SU-DHL-6 (cell line): ENCODE measurements around the gene PFDN1.

Source experiments
- H2AFZ ChIP-seq: fragments of 200-600 bp; sonication (generic); 2 replicates; pipeline ENCODE4 v1.6.1; 2014; ENCODE audit warnings: low read depth, mild to moderate bottlenecking, moderate library complexity, mixed read lengths, antibody characterized with exemption, low read length; ENCODE audit not compliant: severe bottlenecking
- H3F3A ChIP-seq: fragments of 200-600 bp; shearing (Covaris generic); 2 replicates; pipeline ENCODE4 v1.6.0; 2016; ENCODE audit warnings: antibody characterized with exemption, mild to moderate bottlenecking; ENCODE audit not compliant: insufficient read depth
- H3K27ac ChIP-seq: fragments of 200-600 bp; sonication (generic); 2 replicates; pipeline ENCODE4 v1.5.1; 2016; ENCODE audit warnings: low read depth, mild to moderate bottlenecking, low read length, moderate library complexity, mixed read lengths
- H3K27me3 ChIP-seq: fragments of 200-600 bp; sonication (generic), shearing (Covaris generic); 2 replicates; pipeline ENCODE4 v1.6.0; 2014; ENCODE audit warnings: mild to moderate bottlenecking, low read length
- H3K36me3 ChIP-seq: fragments of 200-600 bp; sonication (generic); 2 replicates; pipeline ENCODE4 v1.6.1; 2014; ENCODE audit warnings: mild to moderate bottlenecking, low read length, mixed read lengths
- H3K4me2 ChIP-seq: fragments of 300-600, 200-600 bp; shearing (Covaris generic), sonication (generic); 2 replicates; pipeline ENCODE4 v1.6.0; 2014; ENCODE audit warnings: low read length, low read depth, mild to moderate bottlenecking; ENCODE audit not compliant: poor library complexity, severe bottlenecking
- H3K4me3 ChIP-seq: fragments of 200-600 bp; sonication (generic); 2 replicates; pipeline ENCODE4 v1.5.1; 2014; ENCODE audit warnings: antibody characterized with exemption, low read length, mild to moderate bottlenecking, mixed read lengths; ENCODE audit not compliant: insufficient read depth, poor library complexity, severe bottlenecking
- H3K79me2 ChIP-seq: fragments of 200-600 bp; sonication (generic); 2 replicates; pipeline ENCODE4 v1.6.1; 2014; ENCODE audit warnings: mild to moderate bottlenecking, low read length, moderate library complexity; ENCODE audit not compliant: insufficient read depth
- H3K9ac ChIP-seq: fragments of 200-600 bp; sonication (generic); 2 replicates; pipeline ENCODE4 v1.7.0; 2014; ENCODE audit warnings: mild to moderate bottlenecking, low read length
- H3K9me2 ChIP-seq: fragments of 200-600 bp; sonication (generic); replicated peaks from 2 replicates; pipeline ENCODE4 v1.6.1; 2014; ENCODE audit warnings: low read length; ENCODE audit not compliant: insufficient read depth
- H3K9me3 ChIP-seq: fragments of 200-600 bp; sonication (generic); 2 replicates; pipeline ENCODE4 v1.6.1; 2014; ENCODE audit warnings: low read length, mixed read lengths; ENCODE audit not compliant: insufficient read depth
- H4K20me1 ChIP-seq: fragments of 200-600 bp; sonication (generic); 2 replicates; pipeline ENCODE4 v1.6.1; 2014; ENCODE audit warnings: low read depth, mild to moderate bottlenecking, antibody characterized with exemption, low read length, moderate library complexity, mixed read lengths
- CTCF ChIP-seq: fragments of 200-600 bp; sonication (generic); IDR thresholded peaks from one replicate; pipeline ENCODE4 v1.5.1; 2017; ENCODE audit warnings: antibody characterized with exemption, mild to moderate bottlenecking, low read length, moderate library complexity; ENCODE audit not compliant: insufficient read depth, poor library complexity, severe bottlenecking
- EZH2phosphoT487 ChIP-seq: fragments of 200-600 bp; sonication (generic), shearing (Covaris generic); conservative IDR thresholded peaks from 2 replicates; pipeline ENCODE4 v1.6.1; 2018; ENCODE audit warnings: mild to moderate bottlenecking, antibody characterized with exemption, low read length, moderate library complexity, mixed read lengths

PFDN1 gene

GRCh38 chr5:140299056-140299455 lies 3.8 kb downstream of the PFDN1 start:
- Histone ChIP-seq H3K4me2 (no peak overlapping the region), H3K79me2 (peaks cover 34% of the 10 kb centered on the region), H3K27me3 (no peaks in the 10 kb centered on the region), H3F3A (0 out of 2 replicates have a peak, but pooled peaks cover 4% of the 10 kb centered on the region), H3K9me2 (no peaks in the 10 kb centered on the region), H3K36me3 (peaks cover 15% of the 10 kb centered on the region; the same call in 1 of the 2 replicates), H3K9me3 (no peaks in the 10 kb centered on the region), H4K20me1 (peaks cover 4% of the 10 kb centered on the region; the same call in 1 of the 2 replicates), H3K27ac (no peak overlapping the region), H3K9ac (no peak overlapping the region), H3K4me3 (no peak overlapping the region), H2AFZ (no peak overlapping the region)
- no peak for TF ChIP-seq CTCF
- TF ChIP-seq EZH2phosphoT487 = no peak

- Histone ChIP-seq H3K27me3 (no peaks in the 10 kb centered on the region), H2AFZ (no peak overlapping the region), H3K79me2 (peaks cover 34% of the 10 kb centered on the region), H4K20me1 (peaks cover 7% of the 10 kb centered on the region; the same call in 1 of the 2 replicates), H3K27ac (no peak overlapping the region), H3K4me2 (no peak overlapping the region), H3K36me3 (peaks cover 15% of the 10 kb centered on the region; the same call in 1 of the 2 replicates), H3K9me2 (no peaks in the 10 kb centered on the region), H3K4me3 (no peak overlapping the region), H3K9ac (no peak overlapping the region), H3K9me3 (no peaks in the 10 kb centered on the region), H3F3A (0 out of 2 replicates have a peak, but pooled peaks cover 4% of the 10 kb centered on the region)
- TF ChIP-seq CTCF (no peak), EZH2phosphoT487 (no peak)
Observed at GRCh38 chr5:140298183-140298601, 4.7 kb downstream of the PFDN1 start.

GRCh38 chr5:140297283-140297682 lies 5.6 kb downstream of the PFDN1 start:
- Histone ChIP-seq H3K4me3 (no peak overlapping the region), H4K20me1 (peaks cover 7% of the 10 kb centered on the region; the same call in 1 of the 2 replicates), H2AFZ (no peak overlapping the region), H3K36me3 (peaks cover 15% of the 10 kb centered on the region; the same call in 1 of the 2 replicates), H3K27ac (no peak overlapping the region), H3K9ac (no peak overlapping the region), H3K9me3 (no peaks in the 10 kb centered on the region), H3K4me2 (no peak overlapping the region), H3F3A (0 out of 2 replicates have a peak, but pooled peaks cover 4% of the 10 kb centered on the region), H3K9me2 (no peaks in the 10 kb centered on the region), H3K79me2 (peaks cover 32% of the 10 kb centered on the region), H3K27me3 (no peaks in the 10 kb centered on the region)
- TF ChIP-seq EZH2phosphoT487 (no peak), CTCF (no peak)
